OCI-LY7 (cell line): ENCODE results near the gene PITPNC1. TPM values are rescaled to one million over a fixed set of nuclear protein-coding genes. Genes with fewer than 3 reads are reported as not detected.

ENCODE experiments used
- BruUV-seq: library from RNA; stranded (reverse); fragments of 400-500 nt; replicated peaks from 2 replicates; lab custom pipeline; 2021; lab: Mats Ljungman, UMichigan
- CTCF ChIA-PET: fragments of 300-600 bp; sonication (Branson Sonifier 250); formaldehyde crosslinking; loops from one replicate; lab custom pipeline; 2022; ENCODE audit warnings: antibody characterized with exemption; ENCODE audit not compliant: unreplicated experiment; lab: Charles Lee
- POLR2A ChIA-PET: fragments of 300-600 bp; sonication (Branson Sonifier 250); formaldehyde crosslinking; loops from one replicate; lab custom pipeline; 2022; ENCODE audit warnings: antibody characterized with exemption; lab: Charles Lee
- DNase-seq: peaks from one replicate; pipeline ENCODE4 v3.0.0-alpha.2; 2015; ENCODE audit warnings: low spot score
- H2AFZ ChIP-seq: fragments of 200-600 bp; sonication (generic), shearing (Covaris generic); 2 replicates; pipeline ENCODE4 v1.6.1; 2014; ENCODE audit warnings: mild to moderate bottlenecking, antibody characterized with exemption, low read length, moderate library complexity
- H3K27ac ChIP-seq: fragments of 200-600 bp; sonication (generic); 2 replicates; pipeline ENCODE4 v1.5.1; 2014; ENCODE audit warnings: mixed run types, low read depth, mild to moderate bottlenecking, moderate library complexity, low read length, inconsistent platforms; ENCODE audit not compliant: poor library complexity, severe bottlenecking
- H3K36me3 ChIP-seq: fragments of 200-600 bp; sonication (generic); 2 replicates; pipeline ENCODE4 v1.6.1; 2014; ENCODE audit warnings: mild to moderate bottlenecking, antibody characterized with exemption, low read length, moderate library complexity, mixed read lengths; ENCODE audit not compliant: insufficient read depth
- H3K4me1 ChIP-seq: fragments of 200-600 bp; sonication (generic); 2 replicates; pipeline ENCODE4 v1.5.1; 2014; ENCODE audit warnings: mild to moderate bottlenecking, low read length; ENCODE audit not compliant: insufficient read depth, poor library complexity, severe bottlenecking
- H3K4me2 ChIP-seq: fragments of 200-600 bp; sonication (generic); 2 replicates; pipeline ENCODE4 v1.6.1; 2014; ENCODE audit warnings: mild to moderate bottlenecking, low read length
- H3K4me3 ChIP-seq: fragments of 200-600 bp; sonication (generic); 2 replicates; pipeline ENCODE4 v1.5.1; 2014; ENCODE audit warnings: mild to moderate bottlenecking, low read depth, low read length; ENCODE audit not compliant: poor library complexity, severe bottlenecking
- H3K79me2 ChIP-seq: fragments of 200-600 bp; sonication (generic); 2 replicates; pipeline ENCODE4 v1.6.1; 2016; ENCODE audit warnings: low read depth, mild to moderate bottlenecking, low read length, moderate library complexity, mixed read lengths; ENCODE audit not compliant: insufficient read depth
- H3K9me2 ChIP-seq: fragments of 200-600 bp; sonication (generic); 2 replicates; pipeline ENCODE4 v1.6.1; 2016; ENCODE audit warnings: mild to moderate bottlenecking, low read length, mixed read lengths; ENCODE audit not compliant: insufficient read depth
- H3K9me3 ChIP-seq: fragments of 200-600 bp; sonication (generic); 2 replicates; pipeline ENCODE4 v1.6.1; 2014; ENCODE audit warnings: mild to moderate bottlenecking, mixed run types, low read length, mixed read lengths
- H4K20me1 ChIP-seq: fragments of 200-600 bp; sonication (generic); 2 replicates; pipeline ENCODE4 v1.6.1; 2014; ENCODE audit warnings: mild to moderate bottlenecking, antibody characterized with exemption, low read length, moderate library complexity, mixed read lengths; ENCODE audit not compliant: insufficient read depth
- EZH2phosphoT487 ChIP-seq: fragments of 200-600 bp; sonication (generic); IDR thresholded peaks from 2 replicates; pipeline ENCODE4 v1.6.1; 2018; ENCODE audit warnings: low read depth, borderline replicate concordance, mild to moderate bottlenecking, mixed run types, antibody characterized with exemption, low read length, moderate library complexity, mixed read lengths
- intact Hi-C: fragments of 100-400 bp; cut with micrococcal nuclease; formaldehyde crosslinking; loops from one replicate; pipeline ENCODE4 v1.10.0; 2022; ENCODE audit not compliant: unreplicated experiment
- total RNA-seq, 2 experiments: library from RNA; depleted of rRNA in 1 of 2; stranded (reverse); fragments of >200 nt in 1 of 2; shearing (Covaris generic) in 1 of 2; gene quantifications; 2 replicates each; pipeline ENCODE4 v1.2.3, GENCODE V29; 2014 to 2022
- TF ChIP-seq, protein P1 (sequence below): fragments of 200-600 bp; sonication (generic); conservative IDR thresholded peaks from 2 replicates; pipeline ENCODE4 v1.5.1; 2014; ENCODE audit warnings: mild to moderate bottlenecking, antibody characterized with exemption, low read length, moderate library complexity, mixed read lengths

The PITPNC1 gene
- total RNA-seq, 2 experiments from 2014 or later, result 14.3 to 21.1 TPM

DNA sequence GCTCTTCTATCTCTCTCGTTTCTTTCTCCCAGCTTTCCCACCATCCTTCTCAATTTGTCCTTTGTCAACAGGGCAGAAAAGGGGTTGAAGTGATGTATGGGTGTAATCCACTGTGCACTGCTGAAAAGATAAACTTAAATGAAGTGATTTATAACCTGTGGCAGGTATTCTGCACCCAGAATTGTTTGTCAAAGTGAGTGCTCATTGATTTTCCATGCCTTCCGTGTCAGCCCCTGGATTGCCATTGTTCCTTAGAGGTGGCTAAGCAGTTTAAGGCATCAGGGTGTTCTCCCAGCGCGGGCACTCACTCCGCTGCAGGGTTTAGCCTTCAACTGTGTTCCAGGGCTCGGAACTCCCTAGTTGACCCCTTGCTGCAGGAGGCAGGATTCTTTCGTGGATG lies 82.9 kb downstream of the PITPNC1 start:
- Histone ChIP-seq H2AFZ (no peak overlapping the region), H3K9me2 (no peaks in the 10 kb centered on the region), H3K4me2 (no peak overlapping the region), H3K4me1 (peaks cover 22% of the 10 kb centered on the region), H3K4me3 (no peak overlapping the region), H3K27ac (no peak overlapping the region), H3K79me2 (no peaks in the 10 kb centered on the region), H3K36me3 (no peaks in the 10 kb centered on the region; the same call in 1 of the 2 replicates), H4K20me1 (no peaks in the 10 kb centered on the region), H3K9me3 (peaks cover 7% of the 10 kb centered on the region; the same call in 1 of the 2 replicates)
- CTCF ChIA-PET, result no interaction called here
- BruUV-seq, result no TSS peak
- intact Hi-C loops, result no loop called here
- DNase-seq, result no peak
- no peak for TF ChIP-seq EZH2phosphoT487
- TF ChIP-seq, protein P1, sequence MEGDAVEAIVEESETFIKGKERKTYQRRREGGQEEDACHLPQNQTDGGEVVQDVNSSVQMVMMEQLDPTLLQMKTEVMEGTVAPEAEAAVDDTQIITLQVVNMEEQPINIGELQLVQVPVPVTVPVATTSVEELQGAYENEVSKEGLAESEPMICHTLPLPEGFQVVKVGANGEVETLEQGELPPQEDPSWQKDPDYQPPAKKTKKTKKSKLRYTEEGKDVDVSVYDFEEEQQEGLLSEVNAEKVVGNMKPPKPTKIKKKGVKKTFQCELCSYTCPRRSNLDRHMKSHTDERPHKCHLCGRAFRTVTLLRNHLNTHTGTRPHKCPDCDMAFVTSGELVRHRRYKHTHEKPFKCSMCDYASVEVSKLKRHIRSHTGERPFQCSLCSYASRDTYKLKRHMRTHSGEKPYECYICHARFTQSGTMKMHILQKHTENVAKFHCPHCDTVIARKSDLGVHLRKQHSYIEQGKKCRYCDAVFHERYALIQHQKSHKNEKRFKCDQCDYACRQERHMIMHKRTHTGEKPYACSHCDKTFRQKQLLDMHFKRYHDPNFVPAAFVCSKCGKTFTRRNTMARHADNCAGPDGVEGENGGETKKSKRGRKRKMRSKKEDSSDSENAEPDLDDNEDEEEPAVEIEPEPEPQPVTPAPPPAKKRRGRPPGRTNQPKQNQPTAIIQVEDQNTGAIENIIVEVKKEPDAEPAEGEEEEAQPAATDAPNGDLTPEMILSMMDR, result no peak
- POLR2A ChIA-PET, result no interaction called here

DNA sequence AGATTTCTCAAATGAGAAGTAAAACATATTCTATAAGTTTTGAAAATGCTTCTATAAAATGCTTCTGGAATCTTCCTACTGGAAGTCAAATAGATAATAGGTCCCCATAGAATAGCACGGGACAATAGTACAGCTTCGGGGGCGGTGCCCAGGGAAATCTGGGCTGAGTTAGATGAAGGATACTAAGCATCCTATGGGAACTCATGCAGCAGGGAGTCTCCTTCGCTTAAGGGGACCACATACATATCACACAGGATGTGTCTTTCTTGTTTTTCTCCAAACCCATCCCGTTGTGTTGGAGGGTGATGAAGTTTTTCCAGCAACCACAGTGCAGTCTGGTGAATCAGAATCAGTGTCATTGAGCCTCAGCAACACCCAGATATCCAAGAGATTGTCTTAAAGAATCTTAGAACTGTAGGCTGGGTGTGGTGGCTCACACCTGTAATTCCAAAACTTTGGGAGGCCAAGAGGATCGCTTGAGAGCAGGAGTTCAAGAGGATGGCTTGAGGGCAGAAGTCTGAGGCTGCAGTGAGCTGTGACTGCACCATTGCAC lies 84.2 kb downstream of the PITPNC1 start:
- no TSS peak for BruUV-seq
- TF ChIP-seq, protein P1, result no peak
- TF ChIP-seq EZH2phosphoT487, result no peak
- ChIA-PET POLR2A (interaction anchor here (1.1 kb wide), 1 partner anchor 10 kb away, joined by 3 read pairs; no protein-coding TSS in a partner anchor), CTCF (no interaction called here)
- Histone ChIP-seq H3K9me2 (no peaks in the 10 kb centered on the region), H3K4me2 (no peak overlapping the region), H3K79me2 (no peaks in the 10 kb centered on the region), H3K4me1 (peaks cover 22% of the 10 kb centered on the region), H3K4me3 (no peak overlapping the region), H4K20me1 (no peaks in the 10 kb centered on the region), H3K27ac (no peak overlapping the region), H2AFZ (no peak overlapping the region), H3K9me3 (peaks cover 7% of the 10 kb centered on the region; the same call in 1 of the 2 replicates), H3K36me3 (no peaks in the 10 kb centered on the region; the same call in 1 of the 2 replicates)
- no peak for DNase-seq
- intact Hi-C loops, result no loop called here

DNA sequence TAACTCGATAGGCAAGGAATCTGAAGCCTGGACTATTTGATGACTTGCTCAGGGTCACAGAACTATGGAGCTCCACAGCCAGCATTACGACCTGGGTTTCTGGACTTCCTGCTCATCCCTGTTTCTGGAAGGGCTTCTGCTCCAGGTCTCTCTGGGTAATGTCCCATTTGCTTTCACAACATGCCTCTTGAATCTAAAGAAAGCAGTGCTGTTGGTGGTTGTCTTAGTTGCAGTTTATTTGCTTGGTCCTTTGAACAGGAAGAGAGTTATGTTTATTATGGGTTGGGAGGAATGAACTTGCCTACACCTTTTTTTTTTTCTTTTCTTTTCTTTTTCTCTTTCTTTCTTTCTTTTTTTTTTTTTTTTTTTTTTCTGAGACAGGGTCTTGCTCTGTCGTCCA lies 84.8 kb downstream of the PITPNC1 start:
- no peak overlapping the region for H3K4me2 ChIP-seq
- peaks cover 22% of the 10 kb centered on the region for H3K4me1 ChIP-seq
- no peak overlapping the region for H3K27ac ChIP-seq
- H2AFZ ChIP-seq, result no peak overlapping the region
- no peaks in the 10 kb centered on the region for H4K20me1 ChIP-seq
- DNase-seq, result no peak
- ChIA-PET CTCF (no interaction called here), POLR2A (interaction anchor here (0.6 to 1.1 kb wide), 2 partner anchors 11 to 404 kb away, joined by 3 to 5 read pairs; no protein-coding TSS in a partner anchor)
- intact Hi-C loops, result no loop called here
- no peaks in the 10 kb centered on the region for H3K79me2 ChIP-seq
- BruUV-seq, result no TSS peak
- H3K9me3 ChIP-seq, result peaks cover 7% of the 10 kb centered on the region; the same call in 1 of the 2 replicates
- no peaks in the 10 kb centered on the region for H3K9me2 ChIP-seq
- TF ChIP-seq, protein P1, result no peak
- H3K4me3 ChIP-seq, result no peak overlapping the region
- no peaks in the 10 kb centered on the region; the same call in 1 of the 2 replicates for H3K36me3 ChIP-seq
